DND-41 (cell line): ENCODE measurements around the gene HSPA8.

Experiments
- EZH2 ChIP-seq: IDR thresholded peaks from 3 replicates; pipeline ENCODE4 v1.6.1; 2012; ENCODE audit warnings: borderline replicate concordance, low read depth, mild to moderate bottlenecking, moderate library complexity, low read length, inconsistent platforms; ENCODE audit not compliant: severe bottlenecking
- TF ChIP-seq, protein P1 (sequence below): IDR thresholded peaks from 2 replicates; pipeline ENCODE4 v1.5.1; 2012; ENCODE audit warnings: borderline replicate concordance, low read length, moderate library complexity, mild to moderate bottlenecking; ENCODE audit not compliant: poor library complexity, severe bottlenecking; ENCODE audit errors: extremely low read depth

DNA sequence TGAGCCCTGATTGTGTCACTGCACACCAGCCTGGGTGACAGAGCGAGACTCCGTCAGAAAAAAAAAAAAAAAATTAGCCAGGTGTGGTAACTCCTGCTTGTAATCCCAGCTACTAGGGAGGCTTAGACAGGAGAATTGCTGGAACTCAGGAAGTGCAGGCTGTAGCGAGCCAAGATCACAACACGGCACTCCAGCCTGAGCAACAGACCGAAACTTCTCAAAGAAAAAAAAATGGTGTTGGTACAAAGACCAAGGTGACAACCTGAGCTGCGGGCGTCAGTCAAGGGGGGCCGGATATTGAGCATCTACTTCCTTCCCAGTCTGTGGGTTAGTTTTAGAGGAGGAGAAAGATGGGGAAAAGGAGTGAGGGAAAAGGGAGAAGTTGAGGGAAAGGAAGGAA is 48.5 kb upstream of the HSPA8 start:
- TF ChIP-seq EZH2, result no peak
- TF ChIP-seq, protein P1, sequence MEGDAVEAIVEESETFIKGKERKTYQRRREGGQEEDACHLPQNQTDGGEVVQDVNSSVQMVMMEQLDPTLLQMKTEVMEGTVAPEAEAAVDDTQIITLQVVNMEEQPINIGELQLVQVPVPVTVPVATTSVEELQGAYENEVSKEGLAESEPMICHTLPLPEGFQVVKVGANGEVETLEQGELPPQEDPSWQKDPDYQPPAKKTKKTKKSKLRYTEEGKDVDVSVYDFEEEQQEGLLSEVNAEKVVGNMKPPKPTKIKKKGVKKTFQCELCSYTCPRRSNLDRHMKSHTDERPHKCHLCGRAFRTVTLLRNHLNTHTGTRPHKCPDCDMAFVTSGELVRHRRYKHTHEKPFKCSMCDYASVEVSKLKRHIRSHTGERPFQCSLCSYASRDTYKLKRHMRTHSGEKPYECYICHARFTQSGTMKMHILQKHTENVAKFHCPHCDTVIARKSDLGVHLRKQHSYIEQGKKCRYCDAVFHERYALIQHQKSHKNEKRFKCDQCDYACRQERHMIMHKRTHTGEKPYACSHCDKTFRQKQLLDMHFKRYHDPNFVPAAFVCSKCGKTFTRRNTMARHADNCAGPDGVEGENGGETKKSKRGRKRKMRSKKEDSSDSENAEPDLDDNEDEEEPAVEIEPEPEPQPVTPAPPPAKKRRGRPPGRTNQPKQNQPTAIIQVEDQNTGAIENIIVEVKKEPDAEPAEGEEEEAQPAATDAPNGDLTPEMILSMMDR, result no peak
